Measurements from ENCODE around the gene BMP2K.

Gene BMP2K

GRCh38 chr4:78764498-78764961, 11.6 kb upstream of the BMP2K start:
- no peak for DNase-seq (ENCODE audit: low spot score)

- no peak for DNase-seq (ENCODE audit: low spot score)
These were observed 10.6 kb upstream of the BMP2K start for GRCh38 chr4:78765432-78766006.

GRCh38 chr4:78766026-78766425, 10.1 kb upstream of the BMP2K start:
- DNase-seq (ENCODE audit: low spot score), result no peak

- DNase-seq (ENCODE audit: low spot score), result no peak
These were observed 9.5 kb upstream of the BMP2K start for GRCh38 chr4:78766650-78767049.

- no peak for DNase-seq (ENCODE audit: low spot score)
These were observed 8.8 kb upstream of the BMP2K start for GRCh38 chr4:78767350-78767749.

GRCh38 chr4:78768452-78769180, 7.5 kb upstream of the BMP2K start:
- no peak for DNase-seq (ENCODE audit: low spot score)

- no peak for DNase-seq (ENCODE audit: low spot score)
These were observed 6.0 kb upstream of the BMP2K start for GRCh38 chr4:78770091-78770642.

GRCh38 chr4:78772526-78773091, 3.5 kb upstream of the BMP2K start:
- DNase-seq (ENCODE audit: low spot score), result no peak

- DNase-seq (ENCODE audit: low spot score), result no peak
These were observed 1.7 kb upstream of the BMP2K start for GRCh38 chr4:78774417-78774816.

GRCh38 chr4:78775303-78776078, 659 bp upstream of the BMP2K start:
- DNase-seq (ENCODE audit: low spot score), result peak; percentile 92

- DNase-seq (ENCODE audit: low spot score), result peak; percentile 64
These were observed 802 bp downstream of the BMP2K start for GRCh38 chr4:78776729-78777575.

GRCh38 chr4:78777576-78777940, 1.4 kb downstream of the BMP2K start:
- DNase-seq (ENCODE audit: low spot score), result no peak

GRCh38 chr4:78778530-78778929, 2.4 kb downstream of the BMP2K start:
- no peak for DNase-seq (ENCODE audit: low spot score)

- no peak for DNase-seq (ENCODE audit: low spot score)
These were observed 3.1 kb downstream of the BMP2K start for GRCh38 chr4:78779280-78779679.

GRCh38 chr4:78780093-78780492, 3.9 kb downstream of the BMP2K start:
- no peak for DNase-seq (ENCODE audit: low spot score)

GRCh38 chr4:78781139-78781538, 5.0 kb downstream of the BMP2K start:
- DNase-seq (ENCODE audit: low spot score), result no peak

GRCh38 chr4:78781924-78782323, 5.8 kb downstream of the BMP2K start:
- no peak for DNase-seq (ENCODE audit: low spot score)

- DNase-seq (ENCODE audit: low spot score), result no peak
These were observed 8.2 kb downstream of the BMP2K start for GRCh38 chr4:78784236-78784865.

- DNase-seq (ENCODE audit: low spot score), result no peak
These were observed 11.3 kb downstream of the BMP2K start for GRCh38 chr4:78787392-78788006.

GRCh38 chr4:78788007-78788889, 12.1 kb downstream of the BMP2K start:
- DNase-seq (ENCODE audit: low spot score), result no peak
